Stimulated activated CD8-positive, alpha-beta memory T cell treated with anti-CD3 and anti-CD28 coated beads, Interleukin-4, amount 100 ng/mL, for 48 hours (primary cell): ENCODE data around the gene UQCR10.

Experiments
- DNase-seq: peaks from one replicate; pipeline ENCODE4 v3.0.0-alpha.2; 2020

The UQCR10 gene

GRCh38 chr22:29765905-29766631, 1.1 kb upstream of the UQCR10 start:
- DNase-seq, result peak; percentile 38

- peak; percentile 92 for DNase-seq
Observed at GRCh38 chr22:29766632-29767170, 468 bp upstream of the UQCR10 start, which contains the start of gene ZMAT5. Gene ZMAT5, minus strand, starts transcription at chr22:29767007. Its CDS starts 18,463 bp downstream, at chr22:29748544.

- DNase-seq, result no peak
Observed at GRCh38 chr22:29768052-29768693, 1.0 kb downstream of the UQCR10 start.

GRCh38 chr22:29769723-29770321, 2.7 kb downstream of the UQCR10 start:
- no peak for DNase-seq

- DNase-seq, result no peak
Observed at GRCh38 chr22:29772170-29772641, 5.0 kb downstream of the UQCR10 start.

GRCh38 chr22:29773233-29773632, 6.1 kb downstream of the UQCR10 start:
- DNase-seq, result no peak

- DNase-seq, result no peak
Observed at GRCh38 chr22:29780220-29780619, 13.1 kb downstream of the UQCR10 start.

GRCh38 chr22:29780748-29781676, 13.8 kb downstream of the UQCR10 start:
- DNase-seq, result no peak

GRCh38 chr22:29782061-29782845, 15.1 kb downstream of the UQCR10 start:
- no peak for DNase-seq

GRCh38 chr22:29784451-29785361, 17.5 kb downstream of the UQCR10 start:
- no peak for DNase-seq

- no peak for DNase-seq
Observed at GRCh38 chr22:29786031-29786430, 18.9 kb downstream of the UQCR10 start.

GRCh38 chr22:29787371-29787980, 20.3 kb downstream of the UQCR10 start:
- DNase-seq, result no peak

- no peak for DNase-seq
Observed at GRCh38 chr22:29788339-29789279, 21.4 kb downstream of the UQCR10 start.

- DNase-seq, result no peak
Observed at GRCh38 chr22:29790061-29790460, 22.9 kb downstream of the UQCR10 start.

- no peak for DNase-seq
Observed at GRCh38 chr22:29793396-29793795, 26.2 kb downstream of the UQCR10 start.

- DNase-seq, result no peak
Observed at GRCh38 chr22:29795663-29796062, 28.5 kb downstream of the UQCR10 start.

- DNase-seq, result no peak
Observed at GRCh38 chr22:29797351-29797750, 30.2 kb downstream of the UQCR10 start.

GRCh38 chr22:29798318-29798717, 31.1 kb downstream of the UQCR10 start:
- DNase-seq, result no peak

GRCh38 chr22:29798801-29799200, 31.6 kb downstream of the UQCR10 start:
- DNase-seq, result no peak
